Loucy (cell line): ENCODE measurements around the gene CCDC92B.

Experiments
- H2AFZ ChIP-seq: fragments of 200-600 bp; sonication (generic); 2 replicates; pipeline ENCODE4 v1.6.0; 2016; ENCODE audit warnings: antibody characterized with exemption, mild to moderate bottlenecking, low read length, moderate library complexity
- H3F3A ChIP-seq: fragments of 200-600 bp; 2 replicates; pipeline ENCODE4 v1.6.0; 2016; ENCODE audit warnings: antibody characterized with exemption, low read depth, mild to moderate bottlenecking
- H3K27me3 ChIP-seq: fragments of 200-600 bp; sonication (generic); 2 replicates; pipeline ENCODE4 v1.6.1; 2014; ENCODE audit warnings: low read length, mild to moderate bottlenecking; ENCODE audit not compliant: insufficient read depth, poor library complexity, severe bottlenecking
- H3K36me3 ChIP-seq: fragments of 200-600 bp; sonication (generic); 2 replicates; pipeline ENCODE4 v1.6.1; 2016; ENCODE audit warnings: low read length; ENCODE audit not compliant: insufficient read depth
- H3K4me1 ChIP-seq: fragments of 200-600 bp; sonication (generic); 2 replicates; pipeline ENCODE4 v1.5.1; 2014; ENCODE audit warnings: low read length, mild to moderate bottlenecking; ENCODE audit not compliant: insufficient read depth, poor library complexity, severe bottlenecking
- H3K4me2 ChIP-seq: fragments of 200-600 bp; sonication (generic); 2 replicates; pipeline ENCODE4 v1.6.0; 2014; ENCODE audit warnings: antibody characterized with exemption, low read length, low read depth, mild to moderate bottlenecking; ENCODE audit not compliant: poor library complexity, severe bottlenecking
- H3K4me3 ChIP-seq: fragments of 200-600 bp; sonication (generic); 2 replicates; pipeline ENCODE4 v1.5.1; 2014; ENCODE audit warnings: low read length, mild to moderate bottlenecking, mixed read lengths; ENCODE audit not compliant: poor library complexity, severe bottlenecking
- H3K79me2 ChIP-seq: fragments of 200-600 bp; sonication (generic); 2 replicates; pipeline ENCODE4 v1.6.1; 2014; ENCODE audit warnings: low read length; ENCODE audit not compliant: insufficient read depth
- H3K9ac ChIP-seq: fragments of 200-600 bp; sonication (generic); 2 replicates; pipeline ENCODE4 v1.6.0; 2014; ENCODE audit warnings: mild to moderate bottlenecking, low read depth, low read length, moderate library complexity; ENCODE audit not compliant: poor library complexity, severe bottlenecking
- H3K9me2 ChIP-seq: fragments of 200-600 bp; sonication (generic); replicated peaks from 2 replicates; pipeline ENCODE4 v1.6.1; 2016; ENCODE audit warnings: low read depth, low read length, mixed read lengths
- H3K9me3 ChIP-seq: fragments of 200-600 bp; sonication (generic); 2 replicates; pipeline ENCODE4 v1.6.1; 2014; ENCODE audit warnings: mild to moderate bottlenecking, antibody characterized with exemption, low read length, low read depth; ENCODE audit not compliant: insufficient read depth
- H4K20me1 ChIP-seq: fragments of 200-600 bp; sonication (generic); 2 replicates; pipeline ENCODE4 v1.6.0; 2014; ENCODE audit warnings: antibody characterized with exemption, low read length, mild to moderate bottlenecking; ENCODE audit not compliant: insufficient read depth, poor library complexity, severe bottlenecking
- EZH2phosphoT487 ChIP-seq: fragments of 200-600 bp; IDR thresholded peaks from 2 replicates; pipeline ENCODE4 v1.6.1; 2018; ENCODE audit warnings: antibody characterized with exemption, mild to moderate bottlenecking, moderate library complexity, borderline replicate concordance
- TF ChIP-seq, protein P1 (sequence below): fragments of 200-600 bp; sonication (generic); conservative IDR thresholded peaks from 2 replicates; pipeline ENCODE4 v1.5.1; 2014; ENCODE audit warnings: mild to moderate bottlenecking, antibody characterized with exemption, low read length

CCDC92B gene

GRCh38 chr17:2737693-2738092 lies 11.8 kb downstream of the CCDC92B start:
- Histone ChIP-seq H3K9me2 (no peaks in the 10 kb centered on the region), H3K4me3 (no peak overlapping the region), H3K9ac (no peak overlapping the region), H3K27me3 (no peaks in the 10 kb centered on the region), H3K4me1 (no peaks in the 10 kb centered on the region), H3K9me3 (no peaks in the 10 kb centered on the region), H4K20me1 (no peaks in the 10 kb centered on the region), H3F3A (no peaks in the 10 kb centered on the region), H3K4me2 (no peak overlapping the region), H2AFZ (no peak overlapping the region), H3K79me2 (no peaks in the 10 kb centered on the region), H3K36me3 (no peaks in the 10 kb centered on the region)
- TF ChIP-seq, protein P1, sequence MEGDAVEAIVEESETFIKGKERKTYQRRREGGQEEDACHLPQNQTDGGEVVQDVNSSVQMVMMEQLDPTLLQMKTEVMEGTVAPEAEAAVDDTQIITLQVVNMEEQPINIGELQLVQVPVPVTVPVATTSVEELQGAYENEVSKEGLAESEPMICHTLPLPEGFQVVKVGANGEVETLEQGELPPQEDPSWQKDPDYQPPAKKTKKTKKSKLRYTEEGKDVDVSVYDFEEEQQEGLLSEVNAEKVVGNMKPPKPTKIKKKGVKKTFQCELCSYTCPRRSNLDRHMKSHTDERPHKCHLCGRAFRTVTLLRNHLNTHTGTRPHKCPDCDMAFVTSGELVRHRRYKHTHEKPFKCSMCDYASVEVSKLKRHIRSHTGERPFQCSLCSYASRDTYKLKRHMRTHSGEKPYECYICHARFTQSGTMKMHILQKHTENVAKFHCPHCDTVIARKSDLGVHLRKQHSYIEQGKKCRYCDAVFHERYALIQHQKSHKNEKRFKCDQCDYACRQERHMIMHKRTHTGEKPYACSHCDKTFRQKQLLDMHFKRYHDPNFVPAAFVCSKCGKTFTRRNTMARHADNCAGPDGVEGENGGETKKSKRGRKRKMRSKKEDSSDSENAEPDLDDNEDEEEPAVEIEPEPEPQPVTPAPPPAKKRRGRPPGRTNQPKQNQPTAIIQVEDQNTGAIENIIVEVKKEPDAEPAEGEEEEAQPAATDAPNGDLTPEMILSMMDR, result no peak
- TF ChIP-seq EZH2phosphoT487, result no peak

DNA sequence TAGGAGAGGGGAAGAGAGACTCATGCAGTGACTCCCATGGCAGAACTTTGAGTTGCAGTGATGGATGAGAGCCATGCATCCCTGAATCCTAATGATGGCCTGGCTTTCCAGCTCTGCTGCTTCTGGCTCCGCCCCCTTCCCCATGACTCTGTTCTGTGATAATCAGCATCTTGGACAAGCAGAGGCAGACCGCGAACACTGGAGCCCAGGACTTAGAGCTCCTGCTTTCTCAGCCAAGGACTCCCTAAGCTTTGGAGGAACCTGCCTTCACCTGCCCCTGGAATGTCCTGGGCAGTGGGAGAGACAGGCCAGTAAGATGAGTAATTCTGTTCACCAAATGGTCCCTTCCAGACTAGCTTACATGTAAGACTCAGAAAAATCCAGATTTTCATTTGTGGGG lies 12.5 kb downstream of the CCDC92B start:
- Histone ChIP-seq H3K79me2 (no peaks in the 10 kb centered on the region), H2AFZ (no peak overlapping the region), H3K9ac (no peak overlapping the region), H3K9me3 (no peaks in the 10 kb centered on the region), H3F3A (no peaks in the 10 kb centered on the region), H3K4me1 (no peaks in the 10 kb centered on the region), H3K9me2 (no peaks in the 10 kb centered on the region), H3K27me3 (no peaks in the 10 kb centered on the region), H3K36me3 (no peaks in the 10 kb centered on the region), H3K4me2 (no peak overlapping the region), H3K4me3 (no peak overlapping the region), H4K20me1 (no peaks in the 10 kb centered on the region)
- no peak for TF ChIP-seq EZH2phosphoT487
- TF ChIP-seq, protein P1, result no peak

GRCh38 chr17:2735896-2736295 lies 13.6 kb downstream of the CCDC92B start:
- Histone ChIP-seq H3K9me2 (no peaks in the 10 kb centered on the region), H3K4me3 (no peak overlapping the region), H2AFZ (no peak overlapping the region), H3K9me3 (no peaks in the 10 kb centered on the region), H4K20me1 (no peaks in the 10 kb centered on the region), H3K4me2 (no peak overlapping the region), H3K36me3 (no peaks in the 10 kb centered on the region), H3K9ac (no peak overlapping the region), H3K79me2 (no peaks in the 10 kb centered on the region), H3K4me1 (no peaks in the 10 kb centered on the region), H3K27me3 (no peaks in the 10 kb centered on the region), H3F3A (no peaks in the 10 kb centered on the region)
- TF ChIP-seq, protein P1, result no peak
- TF ChIP-seq EZH2phosphoT487, result no peak
